PFSK-1 (cell line): ENCODE results near the gene LRRC26.

Experiments
- FOXP2 ChIP-seq: optimal IDR thresholded peaks from 2 replicates; pipeline ENCODE3; 2011; ENCODE audit warnings: borderline replicate concordance, control low read depth, inconsistent platforms; ENCODE audit not compliant: insufficient read depth; ENCODE audit errors: extremely low read length, extremely low read depth
- POLR2AphosphoS5 ChIP-seq: IDR thresholded peaks from 2 replicates; pipeline ENCODE4 v1.6.1; 2012; ENCODE audit warnings: low read depth, mild to moderate bottlenecking, control low read depth, low read length, moderate library complexity
- REST ChIP-seq, 2 experiments: IDR thresholded peaks; 2 replicates each; pipeline versions ENCODE4 v1.6.1 to v1.8.0; 2011 to 2012; ENCODE audit warnings: low read depth in 2 of 2, low read length in 2 of 2, control low read depth in 1 of 2, inconsistent platforms in 1 of 2, mild to moderate bottlenecking in 1 of 2, moderate library complexity in 1 of 2; ENCODE audit not compliant: insufficient read depth in 1 of 2
- SIN3A ChIP-seq: IDR thresholded peaks from 2 replicates; pipeline ENCODE4 v1.6.1; 2012; ENCODE audit warnings: mild to moderate bottlenecking, low read length, moderate library complexity, borderline replicate concordance; ENCODE audit not compliant: insufficient read depth
- TAF1 ChIP-seq: IDR thresholded peaks from 2 replicates; pipeline ENCODE4 v1.6.1; 2012; ENCODE audit warnings: low read length, control low read depth, borderline replicate concordance; ENCODE audit not compliant: insufficient read depth

DNA sequence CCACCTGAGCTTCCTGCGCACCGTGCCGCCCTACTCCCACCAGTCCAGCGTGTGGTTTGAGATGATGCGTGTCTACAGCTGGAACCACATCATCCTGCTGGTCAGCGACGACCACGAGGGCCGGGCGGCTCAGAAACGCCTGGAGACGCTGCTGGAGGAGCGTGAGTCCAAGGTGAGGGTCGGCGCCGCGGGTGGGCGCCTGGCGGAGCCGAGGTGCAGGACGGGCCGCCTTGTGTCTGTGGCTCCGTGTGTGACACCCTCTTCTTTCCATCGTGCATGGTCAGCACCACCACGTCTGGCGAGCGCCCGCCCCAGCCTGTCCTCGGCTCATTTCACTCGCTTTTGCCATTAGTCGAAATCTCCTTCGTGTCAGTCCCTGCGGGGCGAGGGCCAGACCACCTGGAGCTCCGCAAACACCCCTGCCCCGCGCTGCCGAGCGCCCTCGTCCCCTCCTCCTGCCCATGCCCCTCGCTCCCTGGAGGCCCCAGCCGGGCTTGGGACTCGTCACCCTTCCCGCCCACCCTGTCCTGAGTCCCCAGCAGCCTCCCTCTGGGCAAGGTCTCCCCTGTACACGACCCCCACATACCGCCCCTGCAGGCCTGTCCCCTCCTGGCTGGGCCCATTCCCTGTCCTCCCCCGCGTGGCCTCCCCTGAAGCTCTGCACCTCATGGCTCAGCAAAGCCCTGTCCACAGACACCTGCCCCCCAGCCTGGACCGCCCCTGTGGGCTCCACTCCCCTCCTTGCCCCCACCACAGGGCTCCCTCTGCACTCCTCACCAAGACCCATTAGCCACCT lies 23.9 kb downstream of the LRRC26 start:
- TF ChIP-seq POLR2AphosphoS5: no peak
- peak in 1 of 2 experiments; percentile 70 for TF ChIP-seq REST (IDR thresholded peaks at IDR 0.05; ENCODE audit: insufficient read depth in 1 of 2, low read depth in 2 of 2, low read length in 2 of 2)
- no peak for TF ChIP-seq TAF1
- no peak for TF ChIP-seq SIN3A
- TF ChIP-seq FOXP2: no peak
